Psoas muscle (tissue), 8 donors: ENCODE results near the gene C5. TPM values are rescaled to one million over a fixed set of nuclear protein-coding genes. Genes with fewer than 3 reads are reported as not detected.

Experiments
- ATAC-seq, 4 donors: fragments of 200-7000 bp; cut with Tn5 transposase; one replicate each; pipeline ENCODE4 v1.9.1; 2020; ENCODE audit warnings: moderate library complexity in 3 of 4, mild to moderate bottlenecking in 2 of 4
- DNase-seq, 2 donors: peaks; one replicate each; pipeline ENCODE4 v3.0.0-alpha.2; 2020
- H3K27ac ChIP-seq: fragments of 200-600 bp; one replicate; pipeline ENCODE4 v1.8.0; 2022
- H3K27me3 ChIP-seq, 3 donors: fragments of 200-600 bp in 1 of 3; one replicate each; pipeline versions ENCODE4 v1.6.1 to v1.8.0; 2013 to 2022; ENCODE audit warnings: low read length in 2 of 3, mild to moderate bottlenecking in 2 of 3, moderate library complexity in 1 of 3; ENCODE audit not compliant: insufficient read depth in 3 of 3
- H3K36me3 ChIP-seq, 2 donors: fragments of 200-600 bp in 1 of 2; one replicate each; pipeline versions ENCODE4 v1.6.1 to v1.8.0; 2013 to 2022; ENCODE audit warnings: low read depth in 1 of 2, mild to moderate bottlenecking in 1 of 2, moderate library complexity in 1 of 2; ENCODE audit not compliant: insufficient read depth in 1 of 2
- H3K4me1 ChIP-seq: fragments of 200-600 bp; one replicate; pipeline ENCODE4 v1.8.0; 2022
- H3K4me3 ChIP-seq: fragments of 200-600 bp; one replicate; pipeline ENCODE4 v1.8.0; 2022; ENCODE audit warnings: mild to moderate bottlenecking
- H3K9me3 ChIP-seq: fragments of 200-600 bp; one replicate; pipeline ENCODE4 v1.8.0; 2022
- CTCF ChIP-seq: fragments of 200-600 bp; IDR thresholded peaks from one replicate; pipeline ENCODE4 v1.8.0; 2022; ENCODE audit warnings: antibody characterized with exemption
- WGBS, 3 donors: extraction: QIAGEN DNeasy Blood & Tissue Kit; methylation state at CpG; one replicate each; pipeline versions ENCODE4 v1.1.6 to v1.1.7; 2013; 5-methylcytosine and 5-hydroxymethylcytosine counted together
- intact Hi-C, 2 donors: fragments of 100-400 bp; cut with DNase I; formaldehyde crosslinking; loops; one replicate each; pipeline versions ENCODE4 v1.11.0 to v1.14.2; 2022
- polyA plus RNA-seq, 3 donors: library from polyadenylated mRNA; stranded (reverse); fragments of 200-250 nt; gene quantifications; one replicate each; pipeline ENCODE4 v1.2.3, GENCODE V29; 2013
- total RNA-seq, 4 donors: library from RNA; stranded (reverse); fragmentation: NEBNext Ultra II Directional in 2 of 4; extraction: Animal tissue kit (Norgen Biotek cat#: 25700) in 2 of 4; gene quantifications; one replicate each; pipeline versions ENCODE4 v1.2.1 to v1.2.4, GENCODE V29; 2021 to 2023
- donor health status: healthy with polysubstance abuse.
- donor health status: DM: no; HTN: no; CAD: no; lungs with moderate emphysema.
- donor health status: Bipolar disorder and iron deficiency.
- donor health status: healthy.
- donor health status: DM: yes; HTN: yes; CAD: no.
- donor health status: DM: no; HTN: no; CAD: no.
- donor health status: DM: no; HTN: no; CAD: no.
- donor health status: DM: yes; HTN: yes; CAD: no.

Gene C5
- total and polyA plus RNA-seq, 7 donors, result 0.13 to 1.1 (median 0.39) TPM

GRCh38 chr9:120982836-120983235 lies 67.2 kb downstream of the C5 start:
- H3K9me3 ChIP-seq, result no peaks in the 10 kb centered on the region
- ATAC-seq (no peak), DNase-seq (no peak)
- intact Hi-C loops, result no loop called here
- no peak overlapping the region for H3K27ac ChIP-seq
- WGBS, 3 donors, result 54 to 62% (median 59%) methylated on average over 3 of the region's 3 CpGs
- no peaks in the 10 kb centered on the region for H3K4me1 ChIP-seq
- no peak for TF ChIP-seq CTCF
- H3K4me3 ChIP-seq, result no peak overlapping the region
- no peaks in the 10 kb centered on the region for H3K36me3 ChIP-seq
- no peaks in the 10 kb centered on the region for H3K27me3 ChIP-seq

- WGBS, 3 donors, result 94 to 97% (median 95%) methylated on average over 3 of the region's 3 CpGs
- ATAC-seq (no peak), DNase-seq (no peak)
- no peaks in the 10 kb centered on the region for H3K27me3 ChIP-seq
- H3K9me3 ChIP-seq, result no peaks in the 10 kb centered on the region
- H3K36me3 ChIP-seq, result no peaks in the 10 kb centered on the region
- H3K27ac ChIP-seq, result no peak overlapping the region
- no peaks in the 10 kb centered on the region for H3K4me1 ChIP-seq
- intact Hi-C loops, result no loop called here
- no peak overlapping the region for H3K4me3 ChIP-seq
- TF ChIP-seq CTCF, result no peak
Observed at GRCh38 chr9:120980951-120981350, 69.1 kb downstream of the C5 start.

- intact Hi-C loops, result no loop called here
- no peaks in the 10 kb centered on the region for H3K27me3 ChIP-seq
- H3K27ac ChIP-seq, result no peak overlapping the region
- H3K4me1 ChIP-seq, result no peaks in the 10 kb centered on the region
- TF ChIP-seq CTCF, result no peak
- DNase-seq (no peak), ATAC-seq (no peak)
- 92 to 94% (median 92%) methylated on average over 8 of the region's 8 CpGs for WGBS, 3 donors
- H3K36me3 ChIP-seq, result no peaks in the 10 kb centered on the region
- H3K4me3 ChIP-seq, result no peak overlapping the region
- H3K9me3 ChIP-seq, result no peaks in the 10 kb centered on the region
Observed at GRCh38 chr9:120979797-120980196, 70.3 kb downstream of the C5 start.

DNA sequence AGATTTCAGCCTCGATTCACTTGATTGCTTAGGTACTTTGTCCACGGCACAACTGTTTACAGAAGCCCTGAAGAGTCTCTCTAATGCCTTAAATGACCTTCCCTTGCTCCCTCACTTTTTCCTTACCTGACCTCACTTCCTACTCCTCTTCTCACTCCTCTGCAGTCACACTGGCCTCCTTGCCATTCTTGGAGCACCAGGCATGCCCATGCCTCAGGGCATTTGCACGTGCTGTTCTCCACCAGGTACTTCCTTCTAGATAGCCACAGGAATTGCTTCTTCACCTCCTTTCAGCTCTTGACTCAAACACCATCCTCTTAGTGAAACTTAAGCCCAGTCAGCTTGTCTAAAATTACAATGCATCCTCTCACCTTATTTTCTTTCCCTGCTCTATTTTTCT lies 71.1 kb downstream of the C5 start:
- Histone ChIP-seq H3K9me3 (no peaks in the 10 kb centered on the region), H3K4me1 (no peaks in the 10 kb centered on the region), H3K4me3 (no peak overlapping the region), H3K27ac (no peak overlapping the region), H3K36me3 (no peaks in the 10 kb centered on the region), H3K27me3 (no peaks in the 10 kb centered on the region)
- no peak for TF ChIP-seq CTCF
- DNase-seq (no peak), ATAC-seq (no peak)
- WGBS, 3 donors, result 89 to 96% (median 95%) methylated on average over 3 of the region's 3 CpGs
- intact Hi-C loops, result no loop called here

GRCh38 chr9:120977321-120977720 lies 72.8 kb downstream of the C5 start:
- DNase-seq (no peak), ATAC-seq (no peak)
- Histone ChIP-seq H3K9me3 (no peaks in the 10 kb centered on the region), H3K36me3 (no peaks in the 10 kb centered on the region), H3K27ac (no peak overlapping the region), H3K4me3 (no peak overlapping the region), H3K4me1 (no peaks in the 10 kb centered on the region), H3K27me3 (no peaks in the 10 kb centered on the region)
- no peak for TF ChIP-seq CTCF
- intact Hi-C loops, result no loop called here
- 0 to 54% (median 50%) methylated on average over 1 of the region's 1 CpG for WGBS, 3 donors
